Measurements from ENCODE around the gene CHKA.
"Not testable (repeated sequence)": the region's sequence is repeated elsewhere in the genome, so short reads cannot be mapped to it uniquely, and the experiment has no call there.

CHKA gene

DNA sequence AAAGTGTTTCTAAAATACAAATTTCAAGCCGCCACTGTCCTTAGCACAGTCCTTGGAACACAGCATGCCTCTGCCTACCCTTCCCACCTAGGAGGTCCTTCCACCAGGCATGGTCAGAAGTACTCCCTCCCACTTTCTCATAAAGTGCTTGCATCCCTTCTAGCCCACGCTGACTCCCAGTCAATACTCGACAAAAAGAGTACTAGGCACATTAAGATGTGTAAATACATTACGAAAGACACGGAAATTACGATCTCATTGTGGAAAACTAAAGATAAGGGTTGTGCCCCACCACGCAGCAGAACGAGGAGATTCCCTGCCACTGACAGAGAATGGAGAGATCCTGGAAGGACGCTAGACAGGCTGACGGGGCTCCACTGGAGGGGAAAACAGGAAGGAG is 13.5 kb downstream of the CHKA start:
- Mint-ChIP-seq H3K4me3 (no peak overlapping the region), H3K27me3 (no peaks in the 10 kb centered on the region), H3K36me3 (ENCODE audit: low read depth) (peaks cover 10% of the 10 kb centered on the region), H3K9me3 (no peaks in the 10 kb centered on the region), H3K4me1 (ENCODE audit: low read depth) (no peaks in the 10 kb centered on the region), H3K27ac (no peak overlapping the region)

GRCh38 chr11:68106165-68106940 is 14.8 kb downstream of the CHKA start:
- Mint-ChIP-seq H3K4me1 (ENCODE audit: low read depth) (peaks cover 1% of the 10 kb centered on the region), H3K9me3 (no peaks in the 10 kb centered on the region), H3K27ac (no peak overlapping the region), H3K4me3 (no peak overlapping the region), H3K36me3 (ENCODE audit: low read depth) (peaks cover 7% of the 10 kb centered on the region), H3K27me3 (no peaks in the 10 kb centered on the region)

GRCh38 chr11:68099474-68100405 is 21.4 kb downstream of the CHKA start:
- peaks cover 18% of the 10 kb centered on the region for H3K36me3 Mint-ChIP-seq (ENCODE audit: low read depth)

GRCh38 chr11:68099057-68099456 is 22.1 kb downstream of the CHKA start:
- Mint-ChIP-seq H3K36me3 (ENCODE audit: low read depth) (peaks cover 20% of the 10 kb centered on the region), H3K27ac (no peak overlapping the region), H3K9me3 (no peaks in the 10 kb centered on the region), H3K27me3 (no peaks in the 10 kb centered on the region), H3K4me1 (ENCODE audit: low read depth) (peaks cover 27% of the 10 kb centered on the region), H3K4me3 (peak overlapping the region; percentile 63)

More at GRCh38 chr11:68099474-68100405, 21.4 kb downstream of the CHKA start:
- H3K4me3 Mint-ChIP-seq = peak overlapping the region; percentile 63
- H3K27ac Mint-ChIP-seq = peak overlapping the region; percentile 40
- H3K9me3 Mint-ChIP-seq = no peaks in the 10 kb centered on the region
- peaks cover 27% of the 10 kb centered on the region for H3K4me1 Mint-ChIP-seq (ENCODE audit: low read depth)
- H3K27me3 Mint-ChIP-seq = no peaks in the 10 kb centered on the region

- no peaks in the 10 kb centered on the region for H3K9me3 Mint-ChIP-seq
- H3K4me1 Mint-ChIP-seq (ENCODE audit: low read depth) = peaks cover 27% of the 10 kb centered on the region
- H3K36me3 Mint-ChIP-seq (ENCODE audit: low read depth) = peaks cover 19% of the 10 kb centered on the region
- no peaks in the 10 kb centered on the region for H3K27me3 Mint-ChIP-seq
- H3K4me3 Mint-ChIP-seq = no peak overlapping the region
- H3K27ac Mint-ChIP-seq = no peak overlapping the region
Measured at GRCh38 chr11:68096962-68097361, 24.2 kb downstream of the CHKA start.

GRCh38 chr11:68093565-68093964 is 27.6 kb downstream of the CHKA start:
- H3K36me3 Mint-ChIP-seq (ENCODE audit: low read depth) = peaks cover 19% of the 10 kb centered on the region
- no peak overlapping the region for H3K27ac Mint-ChIP-seq
- no peaks in the 10 kb centered on the region for H3K9me3 Mint-ChIP-seq
- no peaks in the 10 kb centered on the region for H3K27me3 Mint-ChIP-seq
- H3K4me3 Mint-ChIP-seq = no peak overlapping the region
- peaks cover 11% of the 10 kb centered on the region for H3K4me1 Mint-ChIP-seq (ENCODE audit: low read depth)

GRCh38 chr11:68092946-68093345 is 28.2 kb downstream of the CHKA start:
- not testable (repeated sequence) for H3K27me3 Mint-ChIP-seq, H3K4me3 Mint-ChIP-seq, H3K9me3 Mint-ChIP-seq, H3K27ac Mint-ChIP-seq
- Mint-ChIP-seq H3K4me1 (ENCODE audit: low read depth) (peaks cover 11% of the 10 kb centered on the region), H3K36me3 (ENCODE audit: low read depth) (peaks cover 19% of the 10 kb centered on the region)

- H3K9me3 Mint-ChIP-seq = no peaks in the 10 kb centered on the region
- H3K4me1 Mint-ChIP-seq (ENCODE audit: low read depth) = peaks cover 8% of the 10 kb centered on the region
- no peaks in the 10 kb centered on the region for H3K27me3 Mint-ChIP-seq
- H3K36me3 Mint-ChIP-seq (ENCODE audit: low read depth) = peaks cover 14% of the 10 kb centered on the region
- no peak overlapping the region for H3K27ac Mint-ChIP-seq
- H3K4me3 Mint-ChIP-seq = no peak overlapping the region
Measured at GRCh38 chr11:68092411-68092810, 28.8 kb downstream of the CHKA start.

DNA sequence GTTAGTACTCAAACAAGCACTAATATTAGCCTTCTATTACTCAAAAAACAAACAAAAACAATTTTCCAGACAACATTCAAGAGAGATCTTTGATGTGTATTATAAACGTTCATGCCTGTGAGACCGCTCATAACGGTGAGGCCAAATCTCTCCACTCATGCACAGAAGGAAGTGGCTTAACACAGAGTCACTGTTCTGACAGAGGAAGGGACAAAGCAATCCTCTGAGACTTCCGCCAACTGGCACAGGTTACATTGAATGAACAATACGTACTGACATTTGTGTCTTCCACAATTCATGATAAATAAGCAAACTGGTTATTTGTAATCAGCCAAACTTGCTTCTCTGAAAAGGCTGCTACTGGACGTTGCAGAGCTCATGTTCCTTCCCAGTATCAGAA is 30.5 kb downstream of the CHKA start:
- Mint-ChIP-seq H3K27me3 (no peaks in the 10 kb centered on the region), H3K27ac (no peak overlapping the region), H3K4me3 (no peak overlapping the region)

GRCh38 chr11:68090287-68090686 is 30.9 kb downstream of the CHKA start:
- Mint-ChIP-seq H3K36me3 (ENCODE audit: low read depth) (peaks cover 8% of the 10 kb centered on the region), H3K27me3 (no peaks in the 10 kb centered on the region), H3K4me3 (no peak overlapping the region), H3K27ac (no peak overlapping the region), H3K9me3 (no peaks in the 10 kb centered on the region), H3K4me1 (ENCODE audit: low read depth) (peaks cover 8% of the 10 kb centered on the region)

More for the DNA sequence above, 30.5 kb downstream of the CHKA start:
- peaks cover 8% of the 10 kb centered on the region for H3K4me1 Mint-ChIP-seq (ENCODE audit: low read depth)
- H3K36me3 Mint-ChIP-seq (ENCODE audit: low read depth) = peaks cover 8% of the 10 kb centered on the region
- no peaks in the 10 kb centered on the region for H3K9me3 Mint-ChIP-seq

DNA sequence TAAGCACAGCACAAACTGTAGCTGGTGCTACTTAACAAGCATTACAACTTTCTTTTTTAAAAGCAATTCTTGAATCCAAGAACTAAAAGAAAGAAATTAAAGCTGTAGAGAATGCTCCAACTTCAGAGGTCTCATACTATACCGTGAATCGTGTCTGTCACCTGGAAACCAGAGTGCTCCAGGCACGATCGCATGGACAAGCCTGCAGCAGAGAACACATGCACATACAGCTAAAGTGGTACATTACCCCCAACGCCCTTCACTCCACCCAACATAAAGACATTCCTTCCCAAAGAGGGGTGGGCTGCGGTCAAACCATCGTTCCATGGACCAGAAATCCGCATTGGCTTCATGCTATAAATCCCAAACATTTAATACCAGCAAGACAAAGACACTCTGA is 31.5 kb downstream of the CHKA start:
- H3K4me1 Mint-ChIP-seq (ENCODE audit: low read depth) = peaks cover 8% of the 10 kb centered on the region
- no peak overlapping the region for H3K27ac Mint-ChIP-seq
- H3K27me3 Mint-ChIP-seq = no peaks in the 10 kb centered on the region
- H3K36me3 Mint-ChIP-seq (ENCODE audit: low read depth) = peaks cover 6% of the 10 kb centered on the region
- H3K9me3 Mint-ChIP-seq = no peaks in the 10 kb centered on the region
- no peak overlapping the region for H3K4me3 Mint-ChIP-seq

GRCh38 chr11:68083517-68083916 is 37.7 kb downstream of the CHKA start:
- no peak overlapping the region for H3K27ac Mint-ChIP-seq
- no peak overlapping the region for H3K4me3 Mint-ChIP-seq
- no peaks in the 10 kb centered on the region for H3K4me1 Mint-ChIP-seq (ENCODE audit: low read depth)
- H3K36me3 Mint-ChIP-seq (ENCODE audit: low read depth) = peaks cover under 1% of the 10 kb centered on the region
- H3K27me3 Mint-ChIP-seq = no peaks in the 10 kb centered on the region
- H3K9me3 Mint-ChIP-seq = no peaks in the 10 kb centered on the region

DNA sequence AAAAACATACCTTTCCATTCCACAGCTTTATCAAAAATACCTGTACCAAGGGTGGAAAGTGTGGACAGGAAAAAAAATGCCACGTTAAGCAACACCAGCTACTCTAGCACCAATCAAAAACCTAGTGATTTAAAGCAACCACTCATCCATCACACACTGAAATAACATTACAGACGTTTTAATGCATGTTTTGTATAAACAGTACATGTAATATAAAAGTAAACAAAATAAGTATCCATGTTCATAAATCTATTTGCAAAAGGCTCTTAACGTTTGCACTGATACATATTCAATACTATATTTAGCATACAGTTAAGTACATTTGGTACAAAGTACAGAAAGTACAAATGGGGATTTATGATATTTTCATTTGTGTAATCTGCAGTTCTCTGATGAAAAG is 38.7 kb downstream of the CHKA start:
- no peaks in the 10 kb centered on the region for H3K9me3 Mint-ChIP-seq
- no peak overlapping the region for H3K4me3 Mint-ChIP-seq
- peaks cover 10% of the 10 kb centered on the region for H3K36me3 Mint-ChIP-seq (ENCODE audit: low read depth)
- no peak overlapping the region for H3K27ac Mint-ChIP-seq
- H3K4me1 Mint-ChIP-seq (ENCODE audit: low read depth) = no peaks in the 10 kb centered on the region
- no peaks in the 10 kb centered on the region for H3K27me3 Mint-ChIP-seq

DNA sequence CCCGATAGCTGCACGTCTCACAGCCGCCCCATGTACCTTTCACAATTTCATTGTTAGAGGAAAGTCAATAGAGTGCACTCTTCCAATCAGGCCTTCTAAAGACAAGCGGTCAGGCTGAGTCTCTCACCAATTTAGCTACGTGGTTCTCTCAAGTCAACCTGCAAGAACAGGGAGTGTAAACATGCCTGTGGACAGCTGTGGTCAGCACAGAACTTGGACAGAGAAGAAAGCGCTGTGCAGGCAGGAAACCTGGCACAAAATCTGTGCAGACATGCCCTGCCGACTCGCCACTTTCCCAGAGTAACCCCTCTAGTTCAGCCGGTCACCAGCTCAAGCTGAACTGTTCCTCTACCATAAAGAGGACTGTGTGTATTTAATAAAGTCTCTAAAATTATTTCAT is 39.5 kb downstream of the CHKA start:
- Mint-ChIP-seq H3K4me1 (ENCODE audit: low read depth) (no peaks in the 10 kb centered on the region), H3K36me3 (ENCODE audit: low read depth) (peaks cover 10% of the 10 kb centered on the region), H3K9me3 (no peaks in the 10 kb centered on the region), H3K27ac (no peak overlapping the region), H3K27me3 (no peaks in the 10 kb centered on the region), H3K4me3 (no peak overlapping the region)

- no peak overlapping the region for H3K4me3 Mint-ChIP-seq
- H3K27me3 Mint-ChIP-seq = no peaks in the 10 kb centered on the region
- H3K36me3 Mint-ChIP-seq (ENCODE audit: low read depth) = peaks cover 10% of the 10 kb centered on the region
- no peaks in the 10 kb centered on the region for H3K4me1 Mint-ChIP-seq (ENCODE audit: low read depth)
- H3K27ac Mint-ChIP-seq = no peak overlapping the region
- H3K9me3 Mint-ChIP-seq = no peaks in the 10 kb centered on the region
Measured at GRCh38 chr11:68080860-68081259, 40.3 kb downstream of the CHKA start.

Measured in stimulated activated naive CD8-positive, alpha-beta T cell treated with anti-CD3 and anti-CD28 coated beads, Interleukin-15, Interleukin-2, amounts not matched to agents 100 ng/mL and 50 ng/mL, for 24 hours (primary cell).